IMR-90 (cell line): Measurements from ENCODE around the gene PEX14. TPM values are rescaled to one million over a fixed set of nuclear protein-coding genes. Genes with fewer than 3 reads are reported as not detected.

Experiments used
- ATAC-seq: fragments of 200-7000 bp; cut with Tn5 transposase; 2 replicates; pipeline ENCODE4 v1.9.1; 2020; ENCODE audit warnings: low read depth, mild to moderate bottlenecking, moderate library complexity
- BruUV-seq: library from RNA; stranded (reverse); fragments of 400-500 nt; replicated peaks from 2 replicates; lab custom pipeline; 2021; lab: Mats Ljungman, UMichigan
- CTCF ChIA-PET: fragments of 300-600 bp; formaldehyde crosslinking; extraction: SDS; loops from one replicate; lab custom pipeline; 2021; ENCODE audit warnings: antibody characterized with exemption; lab: Yijun Ruan, JAX
- POLR2A ChIA-PET: fragments of 300-600 bp; sonication (Branson Sonifier 250); formaldehyde crosslinking; loops from one replicate; lab custom pipeline; 2022; ENCODE audit warnings: antibody characterized with exemption; ENCODE audit not compliant: unreplicated experiment; lab: Charles Lee
- DNase-seq: peaks from one replicate; pipeline ENCODE4 v3.0.0; 2013
- H2AFZ ChIP-seq: replicated peaks from 2 replicates; pipeline ENCODE3; 2013; ENCODE audit warnings: low read length, mild to moderate bottlenecking; ENCODE audit not compliant: poor library complexity
- H2AK5ac ChIP-seq: 2 replicates; pipeline ENCODE4 v1.6.1; 2013; ENCODE audit warnings: low read depth, low read length, inconsistent platforms
- H2AK9ac ChIP-seq: replicated peaks from 2 replicates; pipeline ENCODE3; 2013; ENCODE audit warnings: mild to moderate bottlenecking, low read depth, low read length, moderate library complexity; ENCODE audit not compliant: poor library complexity
- H2BK120ac ChIP-seq: 2 replicates; pipeline ENCODE4 v1.6.1; 2013; ENCODE audit warnings: low read depth, low read length, inconsistent platforms
- H2BK15ac ChIP-seq: 3 replicates; pipeline ENCODE4 v1.6.1; 2013; ENCODE audit warnings: low read depth, low read length, inconsistent platforms
- H2BK20ac ChIP-seq: 2 replicates; pipeline ENCODE4 v1.6.1; 2013; ENCODE audit warnings: low read depth, mild to moderate bottlenecking, inconsistent platforms, low read length, moderate library complexity
- H2BK5ac ChIP-seq: 2 replicates; pipeline ENCODE4 v1.6.1; 2013; ENCODE audit warnings: mild to moderate bottlenecking, low read depth, low read length, inconsistent platforms; ENCODE audit not compliant: poor library complexity, severe bottlenecking
- H3K14ac ChIP-seq: replicated peaks from 2 replicates; pipeline ENCODE4 v1.6.1; 2013; ENCODE audit warnings: low read depth, low read length, inconsistent platforms
- H3K18ac ChIP-seq: 2 replicates; pipeline ENCODE4 v1.6.1; 2013; ENCODE audit warnings: low read depth, low read length, control low read depth
- H3K23ac ChIP-seq: 2 replicates; pipeline ENCODE4 v1.6.1; 2013; ENCODE audit warnings: low read depth, low read length, inconsistent platforms
- H3K27ac ChIP-seq: 2 replicates; pipeline ENCODE4 v1.5.1; 2013; ENCODE audit warnings: mild to moderate bottlenecking, control low read depth, low read length; ENCODE audit not compliant: insufficient read depth
- H3K27me3 ChIP-seq: 2 replicates; pipeline ENCODE4 v1.6.1; 2013; ENCODE audit warnings: low read length; ENCODE audit not compliant: control insufficient read depth, insufficient read depth
- H3K36me3 ChIP-seq: 2 replicates; pipeline ENCODE4 v1.6.1; 2013; ENCODE audit warnings: low read length, mixed read lengths; ENCODE audit not compliant: control insufficient read depth, insufficient read depth
- H3K4ac ChIP-seq: 2 replicates; pipeline ENCODE4 v1.6.1; 2013; ENCODE audit warnings: low read depth, low read length, inconsistent platforms
- H3K4me1 ChIP-seq: 2 replicates; pipeline ENCODE4 v1.6.1; 2013; ENCODE audit warnings: low read length, mixed read lengths; ENCODE audit not compliant: control insufficient read depth, insufficient read depth
- H3K4me2 ChIP-seq: 2 replicates; pipeline ENCODE4 v1.6.1; 2013; ENCODE audit warnings: low read depth, mild to moderate bottlenecking, control low read depth, low read length, moderate library complexity
- H3K4me3 ChIP-seq: 2 replicates; pipeline ENCODE4 v1.5.1; 2013; ENCODE audit warnings: low read depth, mild to moderate bottlenecking, control low read depth, low read length, moderate library complexity; ENCODE audit not compliant: insufficient read depth
- H3K56ac ChIP-seq: 2 replicates; pipeline ENCODE4 v1.6.1; 2013; ENCODE audit warnings: low read length, inconsistent platforms; ENCODE audit not compliant: insufficient read depth; ENCODE audit errors: extremely low read depth
- H3K79me1 ChIP-seq, 2 experiments: 2 replicates each; pipeline ENCODE4 v1.6.1; 2013; ENCODE audit warnings: low read length in 2 of 2, inconsistent platforms in 1 of 2, low read depth in 1 of 2
- H3K9ac ChIP-seq: 2 replicates; pipeline ENCODE4 v1.6.1; 2013; ENCODE audit warnings: low read depth, low read length, control low read depth
- H3K9me1 ChIP-seq: 2 replicates; pipeline ENCODE4 v1.6.1; 2013; ENCODE audit warnings: low read length, inconsistent platforms; ENCODE audit not compliant: insufficient read depth
- H3K9me3 ChIP-seq: 2 replicates; pipeline ENCODE4 v1.6.1; 2013; ENCODE audit warnings: low read length; ENCODE audit not compliant: control insufficient read depth, insufficient read depth
- H4K20me1 ChIP-seq: 2 replicates; pipeline ENCODE4 v1.6.1; 2013; ENCODE audit warnings: low read length, inconsistent platforms; ENCODE audit not compliant: insufficient read depth
- H4K5ac ChIP-seq: 2 replicates; pipeline ENCODE4 v1.6.1; 2013; ENCODE audit warnings: mild to moderate bottlenecking, low read depth, low read length, control low read depth
- H4K8ac ChIP-seq, 2 experiments: 2 replicates each; pipeline ENCODE4 v1.6.1; 2013; ENCODE audit warnings: low read depth in 2 of 2, low read length in 2 of 2, control low read depth in 1 of 2, inconsistent platforms in 1 of 2
- H4K91ac ChIP-seq: 2 replicates; pipeline ENCODE4 v1.6.1; 2013; ENCODE audit warnings: low read depth, low read length, inconsistent platforms; ENCODE audit not compliant: insufficient read depth
- NFE2L2 ChIP-seq: fragments of 150-350 bp; IDR thresholded peaks from 2 replicates; pipeline ENCODE4 v1.6.1; 2016; ENCODE audit warnings: low read depth, mild to moderate bottlenecking, low read length
- SMC3 ChIP-seq: fragments of 150-350 bp; IDR thresholded peaks from 2 replicates; pipeline ENCODE4 v1.6.1; 2016; ENCODE audit warnings: low read depth, mild to moderate bottlenecking, antibody characterized with exemption, low read length, moderate library complexity
- WGBS, 2 experiments: methylation state at CpG; one replicate each; pipeline versions ENCODE4 v1.1.5 to v1.1.7; 2013; ENCODE audit warnings: missing lambda C conversion rate in 2 of 2; ENCODE audit not compliant: insufficient read length in 1 of 2; ENCODE audit errors: extremely low coverage in 2 of 2; 5-methylcytosine and 5-hydroxymethylcytosine counted together
- dilution Hi-C: fragments of 300-500 bp; cut with HindIII; formaldehyde crosslinking; loops from one replicate; pipeline ENCODE4 v1.14.3; 2018; ENCODE audit warnings: low sequenced_read_pairs; ENCODE audit not compliant: unreplicated experiment
- in situ Hi-C: fragments of 300-500 bp; cut with MboI; formaldehyde crosslinking; loops from 3 replicates; pipeline ENCODE4 v1.14.3; 2019; ENCODE audit warnings: low sequenced_read_pairs, inconsistent platforms, mixed read lengths
- intact Hi-C: fragments of 100-400 bp; cut with micrococcal nuclease; formaldehyde crosslinking; loops from 2 replicates; pipeline ENCODE4 v1.10.0; 2022
- polyA plus RNA-seq, 3 experiments: library from polyadenylated mRNA; depleted of rRNA; stranded (reverse); fragments of >200 nt; gene quantifications; 2 replicates each; pipeline ENCODE4 v1.2.3, GENCODE V29; 2012; ENCODE audit warnings: low replicate concordance in 1 of 3
- total RNA-seq: library from RNA; depleted of rRNA; stranded (reverse); fragments of >200 nt; gene quantifications from 2 replicates; pipeline ENCODE4 v1.2.3, GENCODE V29; 2012

PEX14 gene
- total and polyA plus RNA-seq, 2 of the 4 experiments (the other 2 are of a cell fraction) = 9.5 to 22.5 TPM

GRCh38 chr1:10569531-10569930, 94.8 kb downstream of the PEX14 start:
- ChIA-PET POLR2A (no interaction called here), CTCF (no interaction called here)

More at GRCh38 chr1:10569531-10569930, 94.8 kb downstream of the PEX14 start:
- Histone ChIP-seq H3K4me3 (no peak overlapping the region), H2BK120ac (no peak overlapping the region), H4K8ac (no peak overlapping the region), H2BK5ac (no peak overlapping the region), H3K36me3 (no peaks in the 10 kb centered on the region), H4K91ac (no peak overlapping the region), H2AFZ (no peak overlapping the region), H3K27ac (no peak overlapping the region), H3K14ac (no peak overlapping the region), H3K9me3 (peaks cover 2% of the 10 kb centered on the region; the same call in 1 of the 2 replicates), H3K9ac (no peak overlapping the region), H3K4me2 (no peak overlapping the region), H3K27me3 (no peaks in the 10 kb centered on the region), H4K5ac (no peak overlapping the region), H4K20me1 (no peaks in the 10 kb centered on the region), H3K23ac (no peak overlapping the region), H2AK5ac (no peak overlapping the region), H3K79me1 (peaks cover under 1 to 7% of the 10 kb centered on the region in 2 experiments; a peak in 2 of 4 replicates), H3K18ac (no peak overlapping the region), H3K56ac (no peak overlapping the region), H2BK15ac (no peak overlapping the region), H3K4me1 (no peaks in the 10 kb centered on the region; the same call in 1 of the 2 replicates), H2AK9ac (no peak overlapping the region), H3K4ac (no peak overlapping the region), H3K9me1 (0 out of 2 replicates have a peak, but pooled peaks cover 4% of the 10 kb centered on the region), H2BK20ac (no peak overlapping the region)
- BruUV-seq = no TSS peak
- TF ChIP-seq NFE2L2 (no peak), SMC3 (no peak)
- dilution Hi-C loops (no loop called here), intact Hi-C loops (no loop called here), in situ Hi-C loops (no loop called here)
- no peak for ATAC-seq
- no CpG with 5 or more reads among the region's 1 CpG for WGBS, 2 experiments
- DNase-seq = no peak
